ENCODE measurements around the gene USP49. TPM values are rescaled to one million over a fixed set of nuclear protein-coding genes. Genes with fewer than 3 reads are reported as not detected.

Gene USP49
- total and polyA plus RNA-seq, 2 of the 13 experiments (the other 11 are each of a cell fraction or from before 2014, with no cell fraction given): 2.9 to 4.3 TPM

DNA sequence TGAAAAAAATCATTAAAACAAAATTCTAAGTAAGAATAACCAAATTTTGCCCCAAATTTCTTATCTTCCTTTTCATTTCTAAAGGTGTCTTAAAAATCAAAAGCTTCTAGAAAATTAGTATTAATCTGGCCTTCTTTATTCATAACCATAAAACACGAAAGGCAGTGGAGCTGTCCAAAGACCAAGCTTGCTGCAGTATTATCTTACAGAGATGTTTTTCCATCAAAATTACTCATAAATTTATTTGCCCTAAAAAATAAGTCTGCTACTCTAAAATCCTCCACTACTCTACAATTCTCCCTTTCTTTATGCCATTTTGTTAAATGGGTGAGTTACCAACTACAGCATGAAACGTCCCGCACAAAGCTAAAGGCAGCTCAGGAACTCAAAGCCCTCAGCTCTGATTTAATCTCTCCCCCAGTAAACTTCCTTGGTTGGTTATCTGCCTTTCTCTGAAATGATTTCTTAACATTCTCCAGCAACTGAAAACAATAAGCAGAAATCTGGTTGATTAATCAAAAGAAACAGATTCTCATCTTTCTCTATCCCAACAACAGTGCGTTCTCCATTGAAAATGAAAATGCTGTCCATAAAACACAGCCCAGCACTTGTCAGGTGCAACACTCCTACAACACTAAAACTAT is 2.1 kb downstream of the USP49 start:
- POLR2A ChIA-PET: no interaction called here

More for the DNA sequence above, 2.1 kb downstream of the USP49 start:
- FAIRE-seq: no peak
- Histone ChIP-seq H3K4me1 (ENCODE audit: insufficient read depth, low read length) (peaks cover 30% of the 10 kb centered on the region), H3K27me3 (ENCODE audit: control insufficient read depth in 1 of 2, insufficient read depth in 2 of 2, low read length in 2 of 2) (no peaks in the 10 kb centered on the region; a peak in 1 of 5 replicates), H4K20me1 (ENCODE audit: insufficient read depth, low read length) (no peaks in the 10 kb centered on the region), H3K9me3 (ENCODE audit: low read length) (no peaks in the 10 kb centered on the region), H3K79me2 (ENCODE audit: insufficient read depth, low read length) (no peaks in the 10 kb centered on the region), H3K27ac (ENCODE audit: extremely low read length, insufficient read depth, low read length) (no peak overlapping the region), H3K4me2 (ENCODE audit: low read depth, low read length) (no peak overlapping the region), H2AFZ (ENCODE audit: low read length) (no peak overlapping the region), H3K4me3 (replicated peaks in 1 of 3; ENCODE audit: insufficient read depth in 1 of 3, low read depth in 2 of 3, low read length in 3 of 3) (no peak overlapping the region), H3K9ac (ENCODE audit: insufficient read depth, low read depth, low read length) (no peak overlapping the region), H3K36me3 (replicated peaks in 1 of 2; ENCODE audit: control insufficient read depth in 1 of 2, insufficient read depth in 2 of 2, low read length in 2 of 2) (no peaks in the 10 kb centered on the region)
- no peak for ATAC-seq
- DNase-seq (ENCODE audit: low spot score): no peak
- no peak for TF ChIP-seq ZNF329 (CRISPR knock-in tag; IDR thresholded peaks at IDR 0.05; ENCODE audit: low read depth)
- TF ChIP-seq IRX3 (CRISPR knock-in tag; IDR thresholded peaks at IDR 0.05; ENCODE audit: borderline replicate concordance, low read depth): no peak
- no peak for TF ChIP-seq ARNTL (CRISPR knock-in tag; IDR thresholded peaks at IDR 0.05)
- TF ChIP-seq ZNF468 (CRISPR knock-in tag; IDR thresholded peaks at IDR 0.05): no peak
- no peak for TF ChIP-seq MLX (CRISPR knock-in tag; IDR thresholded peaks at IDR 0.05)
- no peak for TF ChIP-seq STAT5B (CRISPR knock-in tag; IDR thresholded peaks at IDR 0.05)
- TF ChIP-seq, protein P1, sequence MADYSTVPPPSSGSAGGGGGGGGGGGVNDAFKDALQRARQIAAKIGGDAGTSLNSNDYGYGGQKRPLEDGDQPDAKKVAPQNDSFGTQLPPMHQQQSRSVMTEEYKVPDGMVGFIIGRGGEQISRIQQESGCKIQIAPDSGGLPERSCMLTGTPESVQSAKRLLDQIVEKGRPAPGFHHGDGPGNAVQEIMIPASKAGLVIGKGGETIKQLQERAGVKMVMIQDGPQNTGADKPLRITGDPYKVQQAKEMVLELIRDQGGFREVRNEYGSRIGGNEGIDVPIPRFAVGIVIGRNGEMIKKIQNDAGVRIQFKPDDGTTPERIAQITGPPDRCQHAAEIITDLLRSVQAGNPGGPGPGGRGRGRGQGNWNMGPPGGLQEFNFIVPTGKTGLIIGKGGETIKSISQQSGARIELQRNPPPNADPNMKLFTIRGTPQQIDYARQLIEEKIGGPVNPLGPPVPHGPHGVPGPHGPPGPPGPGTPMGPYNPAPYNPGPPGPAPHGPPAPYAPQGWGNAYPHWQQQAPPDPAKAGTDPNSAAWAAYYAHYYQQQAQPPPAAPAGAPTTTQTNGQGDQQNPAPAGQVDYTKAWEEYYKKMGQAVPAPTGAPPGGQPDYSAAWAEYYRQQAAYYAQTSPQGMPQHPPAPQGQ (CRISPR knock-in tag; IDR thresholded peaks at IDR 0.05; ENCODE audit: borderline replicate concordance): no peak
- no peak for TF ChIP-seq ZNF747 (CRISPR knock-in tag; IDR thresholded peaks at IDR 0.05; ENCODE audit: borderline replicate concordance)
- WGBS (ENCODE audit: low lambda C conversion rate): 92% methylated on average over 4 of the region's 4 CpGs
- in situ Hi-C loops (cut with HindIII; ENCODE audit: extremely low pct_ligation_motif_present, low pct_unique_long_range_greater_than_20kb) (no loop called here), intact Hi-C loops (cut with micrococcal nuclease; ENCODE audit: unreplicated experiment) (no loop called here)
- CTCF ChIA-PET (ENCODE audit: low intra/inter-chr PET ratio, low total read pairs): no interaction called here
- BruUV-seq (replicated peaks): no TSS peak
